Endometrial microvascular endothelial cells (primary cell): ENCODE results near the gene STK17A. TPM values are rescaled to one million over a fixed set of nuclear protein-coding genes. Genes with fewer than 3 reads are reported as not detected.

Experiments used
- in situ Hi-C: cut with HindIII; loops from 2 replicates; pipeline ENCODE4 v1.10.0; 2017; ENCODE audit warnings: low sequenced_read_pairs, low pct_unique_long_range_greater_than_20kb; ENCODE audit errors: inconsistent ontology term
- total RNA-seq: library from RNA; depleted of rRNA; stranded (reverse); fragments of >200 nt; gene quantifications from one replicate; pipeline ENCODE4 v1.2.3, GENCODE V29; 2015; ENCODE audit errors: inconsistent ontology term

STK17A gene
- total RNA-seq, 1 donor from 2014 or later, result 56.6 TPM

DNA sequence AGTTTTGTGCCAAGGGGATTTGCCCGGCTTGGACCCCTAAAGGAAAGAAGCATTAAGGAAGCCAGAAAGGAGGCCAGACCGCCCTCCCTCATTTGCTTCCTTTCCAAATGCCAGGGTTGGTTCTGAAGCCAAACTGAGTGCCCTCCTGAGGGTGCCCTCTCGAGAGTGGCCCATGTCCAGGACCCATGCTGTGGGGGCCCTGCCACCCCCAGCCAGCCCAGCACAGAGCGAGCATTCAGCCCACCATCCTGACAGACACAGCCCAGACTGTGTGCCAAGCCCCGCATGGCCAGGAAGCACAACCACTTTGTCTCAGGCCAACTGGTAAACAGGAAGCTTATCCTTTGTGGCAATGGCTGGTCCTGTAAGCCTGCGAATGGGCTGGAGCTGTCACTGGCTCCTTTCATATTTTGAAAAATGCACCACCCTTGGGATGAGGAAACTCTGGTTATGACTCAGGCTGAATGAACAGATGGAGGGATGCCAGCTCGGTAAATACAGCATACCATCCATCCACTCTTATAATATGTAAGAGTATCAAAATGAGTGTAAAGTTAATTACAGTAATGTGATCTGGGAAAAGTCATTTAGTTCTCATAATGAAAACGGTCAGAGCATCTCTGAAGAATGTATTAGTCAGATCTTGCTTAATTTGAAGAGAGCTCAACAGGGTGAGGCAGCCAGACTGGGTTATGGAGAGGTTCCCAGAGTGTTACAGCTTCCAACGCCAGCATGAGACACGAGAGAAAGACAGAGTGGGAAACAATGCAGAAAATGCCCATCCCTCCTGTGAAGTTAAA lies 65.0 kb downstream of the STK17A start:
- in situ Hi-C loops, result no loop called here

DNA sequence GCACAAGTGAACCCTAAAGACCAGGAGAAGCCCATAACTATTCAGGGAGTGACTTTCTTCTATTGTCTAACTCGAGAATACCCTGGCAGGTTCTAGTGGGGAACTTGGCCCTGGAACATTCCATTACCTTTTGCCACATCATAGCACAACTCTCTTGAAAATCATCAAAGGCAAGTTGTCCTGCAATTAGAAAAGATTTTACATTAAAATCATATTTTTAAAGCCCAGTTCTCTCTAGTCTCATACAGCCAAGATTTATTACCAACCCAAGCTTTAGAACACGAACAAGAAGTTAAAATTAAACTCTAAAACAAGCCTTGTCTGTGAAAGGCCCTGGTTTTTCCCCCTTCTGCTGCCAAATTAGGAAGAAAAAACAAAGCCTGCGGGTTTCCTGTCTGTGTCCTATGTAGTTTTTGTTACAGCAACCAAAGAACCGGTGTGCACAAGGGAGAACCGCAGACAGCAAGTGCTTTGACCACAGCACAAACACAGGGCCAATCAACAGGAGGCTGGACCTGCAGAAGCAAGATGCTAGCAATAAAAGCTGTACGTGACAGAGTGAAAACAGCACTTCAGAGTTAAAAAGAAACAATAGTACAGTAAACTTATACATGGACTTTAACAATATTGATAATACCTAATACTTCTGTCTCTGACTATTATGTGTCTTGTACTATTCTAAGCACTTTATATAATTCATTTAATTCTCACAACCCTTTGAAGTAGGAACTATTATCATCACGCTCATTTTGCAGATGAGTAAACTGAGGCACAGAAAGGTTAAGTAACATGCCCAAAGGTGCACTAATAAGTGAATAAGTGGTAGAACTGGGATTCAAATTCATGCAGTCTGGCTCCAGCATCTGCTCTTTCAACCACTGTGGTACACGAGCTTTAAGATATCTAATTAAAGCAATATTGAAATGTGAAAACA lies 65.8 kb downstream of the STK17A start:
- in situ Hi-C loops, result no loop called here

DNA sequence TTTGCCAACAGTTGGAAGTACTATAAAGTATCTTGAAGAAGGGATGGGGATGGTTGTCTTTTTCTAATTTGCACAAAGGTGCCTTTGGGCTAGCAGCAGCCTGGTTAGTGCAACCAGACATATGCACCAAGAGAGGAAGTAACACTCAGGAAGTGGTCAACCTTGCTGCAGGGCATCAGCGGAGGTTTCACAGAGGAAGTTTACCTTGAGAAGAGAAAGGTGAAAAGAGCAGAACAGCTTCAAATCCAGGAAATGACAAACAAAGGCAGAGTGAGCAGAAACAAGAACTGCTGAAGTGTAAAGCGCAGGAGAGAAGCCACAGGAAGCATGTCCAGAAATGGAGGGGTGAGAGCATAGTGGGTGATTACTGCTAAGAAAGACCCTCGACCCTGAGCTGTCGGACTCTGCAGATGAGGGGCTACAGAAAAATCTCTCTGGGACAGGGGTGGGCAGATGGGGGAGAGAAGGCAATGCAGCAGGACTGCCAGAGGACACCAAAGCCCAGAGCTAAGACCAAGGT lies 66.9 kb downstream of the STK17A start:
- in situ Hi-C loops, result no loop called here

DNA sequence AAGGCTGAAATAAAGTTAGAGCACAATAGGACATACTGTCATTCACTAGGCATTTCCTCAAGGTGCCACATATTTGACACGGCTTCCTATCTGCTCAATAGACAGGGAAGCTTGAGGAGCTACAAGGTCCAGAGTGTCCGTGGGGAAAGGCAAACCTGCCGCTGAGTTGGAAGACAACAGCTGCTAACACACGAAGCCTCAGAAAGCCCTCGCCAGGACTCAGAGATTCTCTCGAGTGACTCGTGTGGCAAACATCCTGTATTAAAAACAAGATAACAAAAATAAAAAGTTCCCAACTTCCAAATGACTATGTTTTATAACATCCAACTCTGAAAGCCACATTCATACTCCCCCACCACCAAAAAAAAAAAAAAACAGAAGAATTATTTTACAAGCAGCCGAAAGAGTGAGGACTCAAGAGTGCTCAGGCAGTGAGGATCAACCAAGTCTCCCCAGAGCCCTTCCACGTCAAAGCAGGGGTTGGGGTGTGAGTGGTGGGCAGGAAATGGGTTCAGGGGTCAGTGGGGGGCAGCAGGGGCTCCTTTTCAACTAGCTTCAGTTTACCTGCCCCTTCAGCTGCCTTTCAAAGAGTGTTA lies 67.6 kb downstream of the STK17A start:
- in situ Hi-C loops, result no loop called here

DNA sequence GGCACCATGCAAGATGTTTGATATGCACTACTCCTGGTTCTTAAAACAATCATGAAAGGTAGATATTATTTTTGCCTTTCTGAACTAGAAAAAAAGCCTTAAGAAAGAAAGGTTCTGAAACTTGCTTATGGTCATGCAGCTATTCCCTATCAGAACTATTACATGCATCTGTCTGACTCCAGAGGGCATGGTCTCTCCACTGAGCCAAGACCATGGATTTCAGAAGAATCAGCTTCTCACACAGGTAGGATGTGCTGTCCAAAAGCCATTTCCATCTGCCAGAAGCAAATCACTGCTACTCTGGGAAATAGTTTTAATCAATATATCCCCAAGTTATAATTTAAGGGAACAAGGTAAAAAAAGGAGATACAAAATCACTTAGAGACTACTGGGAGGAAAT lies 69.5 kb downstream of the STK17A start:
- in situ Hi-C loops, result no loop called here

DNA sequence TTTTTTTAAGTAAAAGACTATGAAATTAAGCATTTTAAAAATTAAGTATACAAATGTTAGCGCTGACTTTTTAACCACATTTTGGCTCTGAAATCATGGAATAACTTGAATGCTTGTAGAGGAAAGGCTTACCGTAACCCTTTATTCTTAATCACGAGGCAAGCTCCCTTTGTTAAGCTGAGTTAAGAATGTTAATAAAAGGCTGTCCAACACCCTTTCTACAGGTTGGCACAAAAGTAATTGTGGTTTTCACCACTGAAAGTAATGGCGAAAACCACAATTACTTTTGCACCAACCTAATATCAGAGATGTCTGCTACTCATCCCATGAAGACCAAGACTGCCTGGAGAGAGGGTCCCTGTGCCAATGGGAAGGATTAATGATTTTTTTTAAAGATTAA lies 70.6 kb downstream of the STK17A start:
- in situ Hi-C loops, result no loop called here

DNA sequence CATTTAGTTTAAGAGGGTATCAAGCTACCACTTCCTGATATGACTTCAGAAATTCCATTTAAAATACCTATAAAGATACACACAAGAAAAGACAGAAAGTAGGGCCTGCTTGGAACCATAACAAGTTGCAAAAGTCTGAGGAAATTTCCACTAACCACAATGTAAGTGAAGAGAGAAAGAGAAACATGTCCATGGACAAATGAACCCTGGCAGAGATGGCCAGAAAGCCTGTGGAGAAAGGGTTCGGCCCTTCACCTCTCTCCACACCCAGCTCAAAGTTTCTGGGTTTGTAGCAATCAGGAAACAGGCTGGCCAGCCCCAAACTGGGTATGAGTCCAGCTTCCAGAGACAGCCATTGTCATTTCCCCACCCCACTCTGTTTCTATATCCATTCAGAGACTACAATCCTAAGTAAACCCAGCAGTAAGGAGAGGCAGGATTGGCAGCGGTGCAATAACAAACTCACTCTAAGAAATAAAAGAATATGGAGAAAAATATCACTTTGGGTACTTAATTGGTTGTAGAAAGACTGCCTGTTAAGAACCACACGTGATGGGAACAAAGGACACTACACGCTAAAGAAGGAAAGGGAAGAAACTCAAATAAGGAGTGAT lies 71.1 kb downstream of the STK17A start:
- in situ Hi-C loops, result no loop called here

DNA sequence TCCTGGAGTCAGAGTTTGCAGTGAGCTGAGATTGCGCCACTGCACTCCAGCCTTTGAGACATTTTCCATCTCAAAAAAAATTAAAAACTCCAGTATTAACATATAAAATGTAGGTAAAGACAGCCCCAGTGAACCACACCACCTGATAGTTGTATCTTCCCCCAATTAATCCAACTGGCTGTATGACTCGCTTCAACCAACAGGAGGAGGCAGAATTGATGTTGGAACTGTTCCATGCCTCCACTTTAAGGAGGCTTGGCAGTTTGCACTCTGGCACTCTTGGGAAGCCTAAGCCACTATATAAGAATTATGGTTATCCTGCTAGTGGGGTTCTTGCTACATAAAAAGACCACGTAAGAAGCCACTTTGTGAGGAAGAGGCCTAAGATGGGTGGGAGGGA lies 72.7 kb downstream of the STK17A start:
- in situ Hi-C loops, result no loop called here

DNA sequence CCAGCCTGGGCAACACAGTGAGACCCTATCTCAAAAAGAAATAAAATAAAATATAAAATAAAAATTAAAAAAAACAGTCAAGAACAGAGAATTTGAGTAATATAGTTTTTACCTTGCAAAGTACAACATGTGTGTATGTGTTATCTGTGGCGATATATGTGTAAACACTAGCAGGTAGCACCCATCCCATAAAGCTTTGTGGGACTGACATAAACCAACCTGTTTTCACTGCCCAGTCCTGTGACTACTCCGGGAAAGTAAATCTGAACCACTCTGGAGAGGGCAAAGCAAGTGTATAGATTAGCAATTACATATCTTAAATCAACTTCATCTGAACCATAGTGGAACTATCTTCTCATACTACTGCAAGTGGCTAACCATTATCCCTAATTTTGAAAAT lies 74.1 kb downstream of the STK17A start:
- in situ Hi-C loops, result no loop called here

DNA sequence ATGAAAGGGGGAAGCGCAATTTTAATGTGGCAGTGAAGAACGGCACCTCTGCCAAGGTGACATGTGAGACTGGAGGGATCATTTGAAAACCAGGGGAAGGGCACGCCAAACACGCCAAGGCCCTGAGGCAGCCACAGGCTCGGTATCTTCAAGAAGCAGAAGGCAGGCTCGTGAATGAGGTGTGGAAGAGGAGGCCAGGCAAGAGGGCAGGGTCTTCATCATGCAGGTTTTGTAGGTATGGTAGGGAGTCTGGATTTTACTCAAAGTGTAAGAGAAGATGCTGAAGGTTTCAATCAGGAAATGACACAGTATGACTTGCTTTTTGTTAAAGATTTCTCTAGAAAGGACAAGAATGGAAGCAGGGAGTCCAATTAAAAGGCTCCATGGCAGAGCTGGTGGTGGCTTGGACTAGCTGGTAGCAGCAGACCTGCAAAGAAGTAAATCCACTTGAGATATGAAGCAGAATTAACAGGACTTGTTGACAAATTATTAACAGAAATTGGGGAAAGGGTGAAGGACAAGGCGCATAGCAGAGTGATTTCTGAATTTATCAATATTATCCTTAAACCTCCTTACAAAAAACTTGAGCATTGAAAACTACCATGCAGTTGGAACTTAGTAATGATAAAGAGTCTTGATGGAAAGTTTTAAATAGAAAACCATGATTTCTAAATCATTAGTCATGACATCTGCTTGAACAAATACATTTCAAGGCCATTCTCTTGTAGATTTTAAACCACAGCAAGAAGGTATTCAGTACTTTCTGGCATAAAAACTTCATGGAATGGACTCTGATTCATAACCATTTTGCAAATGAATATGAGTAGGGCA lies 76.0 kb downstream of the STK17A start:
- in situ Hi-C loops, result no loop called here

DNA sequence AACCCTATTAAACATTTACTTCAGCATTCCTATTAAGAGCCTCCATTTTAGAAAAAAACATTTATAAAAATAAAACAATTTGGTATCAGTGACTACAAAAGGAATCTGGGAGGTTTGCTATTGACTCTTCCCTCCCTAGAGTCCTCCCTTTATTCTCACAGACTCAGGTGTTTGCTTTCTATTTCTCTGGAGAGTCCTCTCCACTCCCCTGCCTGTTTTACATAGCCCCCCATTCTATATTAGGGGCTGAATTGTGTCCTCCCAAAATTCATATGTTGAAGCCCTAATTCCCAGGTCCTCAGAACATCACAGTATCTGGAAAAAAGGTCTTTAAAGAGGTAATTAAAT lies 76.6 kb downstream of the STK17A start:
- in situ Hi-C loops, result no loop called here

DNA sequence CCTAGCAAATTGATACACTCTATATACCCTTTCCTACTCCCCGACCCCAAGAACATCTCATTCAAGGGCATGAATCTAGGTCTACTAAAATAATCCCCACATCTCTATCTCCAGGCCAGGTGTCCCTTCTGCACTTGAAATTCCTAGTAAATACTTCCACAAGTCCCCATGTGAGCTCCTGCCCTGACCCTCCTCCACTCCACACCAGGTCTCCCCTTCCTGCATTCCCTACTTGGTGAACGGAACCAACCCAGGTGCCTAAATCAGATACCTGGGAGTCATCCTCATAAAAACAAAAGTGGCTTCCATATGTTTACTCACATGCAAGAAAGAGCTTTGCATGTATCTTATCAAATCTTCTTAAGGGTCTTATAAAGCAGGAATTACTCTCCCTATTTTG lies 77.2 kb downstream of the STK17A start:
- in situ Hi-C loops, result no loop called here

DNA sequence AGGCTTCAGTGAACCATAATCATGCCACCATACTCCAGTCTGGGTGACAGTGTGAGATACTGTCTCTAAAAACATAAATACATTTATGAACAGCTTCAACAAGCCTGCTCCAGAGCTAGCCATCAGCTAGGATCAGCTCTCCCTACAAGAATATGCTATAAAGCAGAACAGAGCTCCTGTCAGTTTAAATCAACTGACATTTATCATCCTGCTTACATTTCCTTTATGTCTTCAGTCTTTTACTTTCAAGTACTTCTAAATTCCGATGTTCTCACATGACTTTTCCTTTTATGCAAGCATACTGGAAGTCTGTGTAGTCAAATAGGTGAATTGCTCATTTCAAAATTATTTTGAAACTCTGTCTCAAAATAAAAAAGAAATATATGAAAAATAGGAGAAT lies 81.8 kb downstream of the STK17A start:
- in situ Hi-C loops, result no loop called here

DNA sequence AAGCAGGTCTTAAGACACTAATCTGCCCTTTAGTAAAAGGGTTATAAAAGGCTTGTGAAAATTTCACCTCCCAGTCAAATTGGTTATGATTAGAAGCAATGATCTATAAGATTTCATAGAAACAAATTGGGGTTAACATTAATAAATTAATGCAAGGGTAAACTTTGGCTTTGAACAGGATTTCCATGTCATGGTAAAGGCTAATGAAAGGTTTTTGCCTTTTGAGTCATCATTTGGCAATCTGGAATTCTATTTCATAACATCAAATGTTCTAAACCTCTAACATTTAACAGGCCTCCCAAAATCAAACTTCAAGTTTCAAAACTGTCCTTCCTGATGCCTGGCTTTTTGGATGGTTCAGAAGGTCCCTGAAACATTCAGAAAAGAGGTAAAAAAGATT lies 84.0 kb downstream of the STK17A start:
- in situ Hi-C loops, result no loop called here

DNA sequence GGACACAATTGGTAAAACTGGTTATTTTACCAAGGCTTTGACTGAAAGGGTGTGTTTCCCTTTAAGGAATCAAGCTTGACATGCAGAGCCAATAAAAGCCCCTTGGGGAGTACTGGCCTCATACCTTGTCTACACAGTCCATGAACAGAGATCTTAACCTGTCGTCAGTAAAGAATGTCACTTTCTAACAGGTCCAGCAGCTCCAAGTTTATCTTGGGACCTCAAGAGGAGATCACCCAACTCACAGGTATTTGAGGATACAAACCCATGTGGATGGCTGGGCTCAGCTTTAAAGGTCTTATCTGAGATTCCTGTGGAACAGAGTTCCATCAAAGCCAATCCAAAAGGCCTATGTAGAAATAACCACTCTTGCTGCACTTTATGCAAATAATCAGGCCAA lies 85.1 kb downstream of the STK17A start:
- in situ Hi-C loops, result no loop called here

DNA sequence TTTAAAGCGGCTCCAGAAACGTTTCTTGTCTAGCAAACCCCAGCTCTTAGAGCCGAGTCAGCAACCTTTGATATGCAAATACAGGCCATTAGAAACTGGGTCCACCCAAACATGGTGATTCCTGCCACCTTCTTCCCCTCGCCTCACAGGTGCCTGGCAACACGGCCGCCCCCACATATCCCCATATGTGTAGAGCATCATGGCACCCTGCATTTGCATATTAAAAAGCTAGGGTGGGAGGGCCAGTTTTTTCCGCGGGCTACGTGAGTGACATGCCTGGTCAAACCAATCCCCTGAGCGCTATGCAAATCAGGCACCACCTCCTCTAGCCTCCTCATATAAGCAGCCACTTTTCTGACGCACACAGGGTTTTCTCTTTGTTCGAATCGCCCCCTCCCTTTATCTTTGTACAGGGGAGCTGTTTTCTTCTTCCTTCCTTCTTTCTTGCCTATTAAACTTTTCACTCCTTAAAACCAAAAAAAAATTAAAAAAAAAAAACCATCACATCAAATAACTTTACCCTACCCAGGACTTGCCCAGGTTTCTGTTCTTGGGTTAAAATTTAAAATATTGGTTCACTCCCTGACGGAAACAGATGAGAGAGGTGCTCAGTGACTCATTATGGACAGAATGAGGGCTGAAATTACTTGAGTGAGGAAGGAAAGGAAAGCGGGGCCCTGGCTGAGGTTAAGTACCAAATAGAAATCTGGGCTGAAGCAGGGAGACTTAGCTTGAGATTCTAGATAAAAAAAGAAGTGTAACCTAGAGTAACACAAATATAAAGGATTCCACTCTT lies 86.6 kb downstream of the STK17A start:
- in situ Hi-C loops, result no loop called here

DNA sequence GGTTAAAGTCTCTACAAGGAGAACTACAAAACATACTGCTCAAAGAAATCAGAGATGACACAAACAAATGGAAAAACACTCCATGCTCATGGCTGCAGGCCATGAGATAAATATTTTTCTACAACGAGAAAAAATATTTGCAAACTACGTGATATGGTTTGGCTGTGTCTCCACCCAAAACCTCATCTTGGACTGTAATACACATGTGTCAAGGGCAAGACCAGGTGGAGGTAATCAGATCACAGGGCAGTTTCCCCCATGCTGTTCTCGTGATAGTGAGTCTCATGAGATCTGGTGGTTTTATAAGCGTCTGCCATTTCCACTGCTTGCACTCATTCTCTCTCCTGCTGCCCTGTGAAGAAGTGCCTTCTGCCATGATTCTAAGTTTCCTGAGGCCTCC lies 88.6 kb downstream of the STK17A start:
- in situ Hi-C loops, result no loop called here
